K562 (cell line): ENCODE measurements around the gene ROR2. TPM values are rescaled to one million over a fixed set of nuclear protein-coding genes. Genes with fewer than 3 reads are reported as not detected.

Experiments used
- ARID3B ChIP-seq: fragments of 250-450 bp; sonication (Bioruptor Pico); IDR thresholded peaks from 2 replicates; pipeline ENCODE4 v1.4.0; 2020; ENCODE audit warnings: borderline replicate concordance
- GTF3C2 ChIP-seq: IDR thresholded peaks from 3 replicates; pipeline ENCODE4 v1.6.1; 2011; ENCODE audit warnings: borderline replicate concordance, mild to moderate bottlenecking, moderate library complexity; ENCODE audit not compliant: insufficient read length; ENCODE audit errors: extremely low read depth
- MAFK ChIP-seq: IDR thresholded peaks from 2 replicates; pipeline ENCODE4 v1.6.1; 2011; ENCODE audit warnings: low read length, improper control_type of control experiment
- PML ChIP-seq: IDR thresholded peaks from 2 replicates; pipeline ENCODE4 v1.6.1; 2012; ENCODE audit warnings: low read length, inconsistent platforms
- ZFPM2 ChIP-seq: fragments of 250-450 bp; sonication (Bioruptor Pico); IDR thresholded peaks from 2 replicates; pipeline ENCODE4 v1.5.1; 2022; ENCODE audit warnings: mild to moderate bottlenecking
- ZNF197 ChIP-seq: fragments of 200-800 bp; sonication (Bioruptor generic); IDR thresholded peaks from 2 replicates; pipeline ENCODE4 v1.6.1; 2016; ENCODE audit warnings: low read depth, missing genetic modification characterization, missing compliant biosample characterization
- ZNF740 ChIP-seq, 3 experiments: fragments of 200-800 bp in 1 of 3; sonication (Bioruptor generic) in 1 of 3; sonication (generic) in 1 of 3; formaldehyde crosslinking in 1 of 3; IDR thresholded peaks; 2 replicates each; pipeline versions ENCODE4 v1.6.1 to v1.8.0; 2016 to 2022; ENCODE audit warnings: mild to moderate bottlenecking in 2 of 3, missing compliant biosample characterization in 2 of 3, missing genetic modification characterization in 2 of 3, missing genetic modification reagents in 1 of 3
- polyA plus RNA-seq, 8 experiments: library from polyadenylated mRNA; depleted of rRNA in 4 of 8; stranded (reverse) in 5 of 8; unstranded in 3 of 8; fragments of >200 nt; fragmentation: Nextera tagmentation in 2 of 8; fragmentation: Illumina TruSeq in 1 of 8; extraction: Ambion mirVana in 2 of 8; extraction: Trizol in 1 of 8; gene quantifications; 2 replicates each; pipeline versions ENCODE4 v1.2.1 to v1.2.3, GENCODE V29; 2011 to 2014; ENCODE audit warnings: inconsistent platforms in 1 of 8, missing spikeins in 1 of 8
- total RNA-seq, 7 experiments: library from RNA; depleted of rRNA in 6 of 7; stranded (reverse); fragments of >200 nt in 6 of 7; fragmentation: Illumina TruSeq in 2 of 7; extraction: Trizol in 2 of 7; gene quantifications; 2 replicates each; pipeline versions ENCODE4 v1.2.1 to v1.2.3, GENCODE V29; 2011 to 2021; ENCODE audit warnings: low replicate concordance in 1 of 7

Gene ROR2
- total and polyA plus RNA-seq, 9 of the 15 experiments (the other 6 are each of a cell fraction or from before 2014, with no cell fraction given) = 5.6 to 33.8 (median 15.3) TPM

GRCh38 chr9:91948597-91949391 is 1.2 kb downstream of the ROR2 start (continued):
- TF ChIP-seq ZNF740 (CRISPR knock-in tag; IDR thresholded peaks at IDR 0.05) (peak; percentile 53; the same call in 1 of the 2 replicates), ZNF740 (tag; IDR thresholded peaks at IDR 0.05) (no peak), GTF3C2 (no peak), ZFPM2 (CRISPR knock-in tag) (no peak), MAFK (no peak), ARID3B (CRISPR knock-in tag) (no peak), ZNF197 (no peak), PML (peak; percentile 36; the same call in 1 of the 2 replicates)
